Activated CD8-positive, alpha-beta memory T cell treated with anti-CD3 and anti-CD28 coated beads for 1 hour (primary cell): ENCODE results near the gene VPS16.

Source experiments
- DNase-seq, 2 donors: peaks; one replicate each; pipeline ENCODE4 v3.0.0-alpha.2; 2020; ENCODE audit warnings: low read depth in 1 of 2; ENCODE audit errors: extremely low read depth in 1 of 2

The VPS16 gene

DNA sequence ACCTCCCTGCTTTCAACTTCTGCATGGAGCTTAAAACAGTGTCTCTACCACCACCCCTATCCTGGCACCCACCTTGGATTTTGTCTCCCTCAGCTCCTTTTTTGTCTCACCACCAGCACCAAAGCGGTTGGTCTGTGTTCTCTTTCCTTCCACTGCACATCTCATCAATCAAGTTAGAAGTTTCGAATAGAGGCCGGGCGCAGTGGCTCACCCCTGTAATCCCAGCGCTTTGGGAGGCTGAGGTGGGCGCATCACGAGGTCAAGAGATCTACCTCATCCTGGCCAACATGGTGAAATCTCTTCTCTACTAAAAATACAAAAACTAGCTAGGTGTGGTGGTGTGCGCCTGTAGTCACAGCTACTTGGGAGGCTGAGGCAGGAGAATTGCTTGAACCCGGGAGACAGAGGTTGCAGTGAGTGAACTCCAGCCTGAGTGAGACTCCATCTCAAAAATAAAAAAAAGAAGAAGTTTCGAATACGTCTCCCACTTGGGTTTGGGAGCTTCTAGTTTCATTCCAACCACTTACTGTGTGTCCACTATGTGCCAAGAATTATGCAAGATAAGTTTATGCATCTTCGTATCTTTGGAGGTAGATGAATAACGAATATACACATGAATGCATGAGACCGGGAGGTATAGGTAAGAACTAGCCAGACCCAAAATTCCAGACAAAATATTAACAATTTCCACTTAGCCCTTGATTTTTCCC, 6.0 kb upstream of the VPS16 start:
- DNase-seq, result no peak

DNA sequence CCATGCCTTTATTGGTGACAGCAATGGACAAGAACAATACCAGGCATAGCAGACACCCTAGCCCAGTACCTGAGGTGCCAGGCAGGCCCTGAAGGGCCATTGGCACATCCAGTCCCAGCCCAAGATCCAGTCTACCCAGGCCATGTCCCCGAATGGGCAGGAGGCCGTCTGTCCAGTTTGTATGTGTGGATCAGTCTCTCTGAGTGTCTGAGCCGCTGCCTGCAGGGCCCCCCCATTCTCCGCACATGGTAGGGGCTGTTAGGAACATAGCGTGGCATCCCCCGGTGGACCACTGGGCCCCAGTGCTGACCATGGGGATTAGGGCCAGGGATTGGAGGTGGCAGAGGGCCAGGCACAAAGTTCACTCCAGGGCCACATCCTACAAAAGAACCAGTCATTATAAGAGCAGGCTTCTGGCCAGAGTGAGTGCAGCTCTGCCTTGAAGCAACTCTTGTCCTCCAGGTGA, 5.2 kb upstream of the VPS16 start:
- no peak for DNase-seq

DNA sequence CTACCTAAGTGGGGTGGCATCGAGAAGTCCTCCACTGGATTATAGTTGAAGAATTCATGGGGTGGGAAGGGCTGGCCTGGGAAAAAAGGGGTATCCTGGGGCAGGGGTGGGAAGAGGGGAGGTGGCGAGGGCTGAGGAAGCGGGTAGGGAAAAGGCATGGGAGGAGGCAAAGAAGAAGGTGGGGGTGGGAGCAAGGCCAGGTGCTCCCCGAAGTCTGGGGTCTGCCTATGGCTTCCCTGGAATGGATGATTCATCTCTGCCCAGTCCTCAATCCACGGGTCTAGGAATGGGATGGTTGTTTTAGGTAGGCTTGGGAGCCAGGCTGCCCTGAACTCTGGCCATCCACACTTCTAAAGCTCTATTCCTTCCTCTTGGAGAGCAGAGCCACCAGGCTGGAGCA, 4.5 kb upstream of the VPS16 start:
- no peak for DNase-seq

DNA sequence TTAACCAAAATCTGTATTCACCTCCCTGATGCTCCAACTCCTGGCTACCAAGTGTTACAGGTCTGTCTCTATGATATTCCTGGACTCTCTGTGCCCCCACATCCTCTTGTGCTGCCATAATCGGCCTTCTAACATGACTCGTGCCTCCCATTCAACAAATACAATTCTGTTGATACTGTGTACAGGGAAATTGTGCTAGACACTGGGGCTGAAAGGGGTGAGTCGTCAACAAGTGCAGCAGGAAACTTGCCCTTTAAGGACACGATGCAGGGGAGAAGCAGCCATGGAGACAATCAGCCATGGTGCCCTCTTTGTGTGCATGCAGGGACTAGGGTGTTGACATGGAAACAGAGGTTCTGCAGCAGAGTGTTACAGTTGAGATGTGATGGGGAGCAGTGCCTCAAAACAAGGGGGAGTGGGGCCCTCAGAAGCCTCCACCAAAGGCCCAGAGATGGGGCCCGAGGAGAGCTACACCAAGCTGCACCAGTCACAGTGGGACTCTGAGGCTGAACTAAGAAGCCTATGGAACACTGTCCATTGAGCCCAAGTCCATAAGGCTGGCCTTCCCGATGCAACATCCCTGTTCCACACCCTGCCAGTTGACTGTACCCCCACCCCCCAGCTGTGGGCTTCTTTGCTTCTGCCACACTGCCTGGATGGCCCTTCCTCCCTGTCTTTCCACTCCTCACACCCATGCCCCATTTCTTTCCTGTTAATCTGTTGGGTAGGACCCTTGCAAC, 3.2 kb upstream of the VPS16 start:
- DNase-seq, result no peak

DNA sequence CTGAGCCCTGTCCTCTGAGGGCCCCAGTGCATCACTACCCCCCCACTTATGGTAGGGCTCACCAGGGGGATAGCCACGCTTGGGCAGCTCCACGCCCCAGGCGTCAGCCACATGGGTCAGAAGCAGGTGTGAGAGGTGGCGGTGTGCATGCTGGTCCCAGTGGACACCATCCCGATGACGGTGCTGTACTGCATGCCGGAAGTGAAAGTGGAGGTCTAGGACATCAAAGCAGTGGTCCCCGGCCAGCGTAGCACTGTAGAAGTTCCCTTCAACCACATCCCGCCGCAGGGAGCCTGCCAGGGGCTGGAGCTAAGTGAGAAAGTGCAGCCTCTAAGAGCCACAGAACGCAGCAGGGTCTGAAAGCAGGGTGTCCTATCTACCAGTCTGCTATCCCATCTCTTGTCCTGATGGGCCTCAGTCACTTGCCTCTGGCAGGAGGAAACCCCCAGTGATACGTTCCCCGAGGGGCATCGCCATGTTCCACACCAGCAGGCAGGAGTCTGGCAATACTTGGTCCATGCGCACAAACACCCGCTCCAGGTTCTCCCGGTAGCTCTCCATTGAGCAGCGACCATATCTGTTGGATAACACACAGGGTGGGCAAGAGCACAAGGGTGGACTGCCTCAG, 2.3 kb upstream of the VPS16 start:
- no peak for DNase-seq

DNA sequence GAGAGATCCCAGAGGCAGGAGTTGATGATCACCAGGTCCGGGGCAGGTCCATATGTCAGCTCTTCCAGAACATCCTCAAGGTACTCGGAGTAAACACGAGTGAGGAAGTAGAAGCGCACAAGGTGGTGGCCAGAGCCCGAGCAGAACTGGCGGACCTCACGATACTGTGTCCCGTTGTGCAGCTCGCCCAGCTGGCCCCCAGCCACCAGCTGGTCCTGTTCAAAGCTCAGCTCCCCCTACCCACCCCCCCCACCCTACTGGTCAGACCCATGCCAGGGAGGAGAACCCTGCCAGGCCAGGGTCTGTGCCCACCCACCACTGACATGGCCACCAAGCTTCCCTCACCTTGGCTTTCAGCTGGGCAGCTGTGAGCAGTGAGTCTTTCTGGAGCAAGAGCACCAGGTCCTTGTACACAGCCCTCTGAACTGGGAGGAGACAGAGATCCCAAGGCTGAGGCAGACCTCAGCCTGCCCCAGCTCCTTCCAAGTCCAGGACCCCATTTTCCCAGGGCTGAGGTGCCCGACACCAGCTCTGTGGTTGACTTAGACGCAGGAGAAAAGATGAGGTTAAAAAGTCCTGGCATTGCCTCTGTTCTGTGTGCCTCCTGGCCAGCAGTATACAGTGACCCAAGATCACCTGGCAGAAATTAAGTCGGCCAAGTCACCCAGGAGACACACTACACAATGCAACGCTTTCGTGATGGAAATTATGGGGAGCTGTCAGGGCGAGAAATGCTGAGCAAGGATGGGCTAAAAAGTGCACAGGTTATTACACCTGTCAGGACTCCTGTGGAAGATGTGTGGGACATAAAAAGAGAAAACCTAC, 1.5 kb upstream of the VPS16 start:
- no peak for DNase-seq

DNA sequence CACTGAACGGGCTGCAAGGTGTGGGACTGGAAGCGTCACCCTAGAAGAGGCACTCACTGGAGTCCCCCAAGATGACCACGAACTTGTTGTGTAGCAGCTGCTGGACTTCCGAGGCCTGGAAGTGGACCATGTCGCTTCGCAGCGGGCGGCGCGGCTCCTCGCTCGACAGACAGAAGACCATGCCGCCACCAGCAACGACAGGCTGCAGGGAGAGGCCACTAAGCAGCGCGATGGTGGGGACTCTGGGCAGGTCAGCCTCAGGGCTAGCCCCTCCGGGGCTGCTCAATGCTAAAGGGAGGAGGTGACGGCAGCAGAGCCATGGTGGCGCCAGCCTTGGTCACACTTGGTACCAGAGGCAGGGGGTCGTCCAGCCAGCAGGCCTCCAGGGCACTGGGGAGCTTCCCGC, 810 bp upstream of the VPS16 start:
- no peak for DNase-seq

DNA sequence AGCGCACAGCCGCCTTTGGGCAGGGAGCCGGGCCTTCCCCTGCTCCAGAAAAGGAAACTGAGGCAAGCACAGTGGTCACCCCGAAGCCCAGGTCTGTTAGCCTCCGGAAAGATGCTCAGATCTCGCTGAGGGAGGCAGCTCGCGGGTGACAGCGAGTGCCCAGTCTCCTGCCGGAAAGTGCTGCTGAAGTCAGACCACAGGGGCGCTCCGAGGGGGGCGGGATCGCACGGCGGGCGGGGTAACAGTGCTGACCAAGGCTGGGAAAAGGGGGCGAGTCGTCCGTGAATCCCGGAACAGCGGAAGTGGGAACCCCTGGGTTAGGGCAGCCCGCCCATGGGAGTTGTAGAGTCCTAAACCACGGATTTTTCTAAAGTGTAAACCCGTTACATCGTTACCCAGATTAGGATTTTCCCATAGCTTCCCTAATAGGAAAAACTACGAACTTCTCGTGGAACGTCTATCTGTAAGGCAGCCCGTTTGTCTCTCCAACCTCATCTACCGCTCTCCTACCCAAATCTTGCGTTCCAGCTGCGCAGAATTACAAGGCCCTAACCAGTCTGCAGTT, 504 bp downstream of the VPS16 start:
- DNase-seq, result no peak

DNA sequence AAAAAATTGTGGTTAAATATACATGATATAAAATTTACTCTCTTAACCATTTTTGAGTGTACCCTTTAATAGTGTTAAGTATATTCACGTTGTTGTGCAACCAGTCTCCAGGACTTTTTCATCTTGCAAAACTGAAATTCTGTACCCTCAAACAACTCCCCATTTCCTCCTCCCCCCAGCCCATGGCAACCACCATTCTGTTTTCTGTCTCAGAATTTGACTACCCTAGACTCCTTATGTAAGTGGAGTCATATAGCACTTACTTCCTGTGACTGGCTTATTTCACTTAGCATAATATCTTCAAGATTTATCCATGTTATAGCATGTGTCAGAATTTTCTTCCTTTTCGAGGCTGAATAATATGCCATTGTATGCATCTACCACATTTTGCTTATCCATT, 5.1 kb downstream of the VPS16 start:
- no peak for DNase-seq

DNA sequence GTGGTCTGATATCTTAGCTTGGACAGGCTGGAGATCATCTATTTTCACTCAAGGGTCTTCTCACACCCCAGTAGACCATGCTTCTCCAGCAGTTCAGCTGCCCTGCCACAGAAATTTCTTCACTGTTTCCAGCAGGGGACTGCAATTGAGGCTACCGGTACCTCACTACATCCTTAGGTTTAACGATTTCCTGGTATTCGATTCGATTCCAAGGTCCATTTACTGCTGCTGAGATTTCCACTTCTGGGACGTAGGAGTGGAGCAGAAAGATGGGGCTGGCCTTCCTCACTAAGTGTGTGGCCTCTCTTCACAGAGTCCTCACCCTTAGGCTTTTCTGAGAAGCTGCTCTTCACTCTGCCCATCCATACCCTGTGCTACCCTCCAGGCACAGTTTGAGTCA, 6.2 kb downstream of the VPS16 start:
- DNase-seq, result no peak

DNA sequence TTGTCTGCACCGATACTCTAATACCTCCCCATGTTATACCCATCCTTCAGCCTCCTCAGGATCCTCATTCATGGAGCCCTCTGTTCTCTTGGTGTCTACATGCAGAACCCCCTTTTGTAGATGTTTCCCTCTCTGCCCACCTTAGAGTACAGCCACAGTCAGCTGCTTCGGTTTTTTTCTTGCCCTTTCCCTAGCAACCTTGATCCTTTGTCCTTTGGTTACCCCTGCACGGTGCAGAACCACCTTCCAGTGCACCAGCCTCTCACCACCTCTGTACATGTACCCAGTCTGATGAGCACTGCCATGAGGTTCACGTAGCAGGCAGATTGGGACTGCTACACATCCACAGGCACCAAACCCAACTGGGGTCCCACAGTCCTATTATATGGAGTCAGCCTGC, 7.3 kb downstream of the VPS16 start:
- no peak for DNase-seq

DNA sequence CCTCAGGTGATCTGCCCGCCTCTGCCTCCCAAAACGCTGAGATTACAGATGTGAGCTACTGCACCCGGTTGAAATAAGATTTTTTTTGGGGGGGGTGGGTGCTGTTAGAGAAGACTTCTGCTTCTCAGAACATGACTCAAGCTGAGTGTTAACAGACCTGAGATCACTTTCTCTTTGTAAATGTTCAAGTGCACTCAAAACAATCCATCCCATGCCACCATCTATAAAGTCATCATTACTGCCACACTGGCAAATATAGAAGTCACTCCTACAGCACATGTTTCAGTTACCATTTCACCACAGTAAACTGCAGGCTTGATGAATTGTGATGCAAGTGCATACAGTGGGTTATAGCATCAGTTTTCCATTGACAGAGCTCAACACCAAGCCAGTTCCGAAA, 9.0 kb downstream of the VPS16 start:
- DNase-seq, result no peak

DNA sequence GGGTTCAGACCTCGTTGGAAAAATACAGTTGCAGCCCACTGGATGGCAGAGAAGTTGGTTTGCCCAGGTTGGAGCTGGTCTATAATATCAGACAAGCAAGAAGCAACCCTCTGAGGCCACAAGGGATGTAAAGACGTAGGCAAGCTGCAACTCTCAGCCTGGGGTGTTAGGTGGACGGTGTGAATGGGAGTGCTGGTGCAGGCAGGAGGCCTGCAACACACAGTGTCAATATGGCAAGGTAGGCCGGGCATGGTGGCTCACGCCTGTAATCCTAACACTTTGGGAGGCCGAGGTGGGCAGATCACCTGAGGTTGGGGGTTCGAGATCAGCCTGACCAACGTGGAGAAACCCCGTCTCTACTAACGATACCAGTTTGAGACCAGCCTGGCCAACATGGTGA, 10.5 kb downstream of the VPS16 start:
- no peak for DNase-seq

DNA sequence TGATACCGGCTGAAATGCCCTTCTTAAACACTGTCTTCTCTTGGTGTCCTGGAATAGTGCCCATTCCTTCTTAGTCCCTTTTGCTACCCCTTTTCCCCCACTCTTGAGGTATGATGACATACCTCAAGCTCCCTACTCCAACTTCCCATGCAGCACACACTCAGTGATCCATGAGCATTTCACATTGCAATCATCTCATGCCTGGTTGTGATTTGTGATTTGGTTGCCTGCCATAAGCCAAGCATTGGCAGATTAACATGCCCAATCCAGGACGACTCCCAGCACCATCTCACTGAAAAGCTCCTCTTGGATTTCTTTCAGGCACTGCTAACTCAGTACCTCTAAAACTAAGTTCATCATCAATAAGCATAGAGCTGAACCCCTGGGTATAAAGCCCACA, 18.0 kb downstream of the VPS16 start:
- DNase-seq, result no peak

DNA sequence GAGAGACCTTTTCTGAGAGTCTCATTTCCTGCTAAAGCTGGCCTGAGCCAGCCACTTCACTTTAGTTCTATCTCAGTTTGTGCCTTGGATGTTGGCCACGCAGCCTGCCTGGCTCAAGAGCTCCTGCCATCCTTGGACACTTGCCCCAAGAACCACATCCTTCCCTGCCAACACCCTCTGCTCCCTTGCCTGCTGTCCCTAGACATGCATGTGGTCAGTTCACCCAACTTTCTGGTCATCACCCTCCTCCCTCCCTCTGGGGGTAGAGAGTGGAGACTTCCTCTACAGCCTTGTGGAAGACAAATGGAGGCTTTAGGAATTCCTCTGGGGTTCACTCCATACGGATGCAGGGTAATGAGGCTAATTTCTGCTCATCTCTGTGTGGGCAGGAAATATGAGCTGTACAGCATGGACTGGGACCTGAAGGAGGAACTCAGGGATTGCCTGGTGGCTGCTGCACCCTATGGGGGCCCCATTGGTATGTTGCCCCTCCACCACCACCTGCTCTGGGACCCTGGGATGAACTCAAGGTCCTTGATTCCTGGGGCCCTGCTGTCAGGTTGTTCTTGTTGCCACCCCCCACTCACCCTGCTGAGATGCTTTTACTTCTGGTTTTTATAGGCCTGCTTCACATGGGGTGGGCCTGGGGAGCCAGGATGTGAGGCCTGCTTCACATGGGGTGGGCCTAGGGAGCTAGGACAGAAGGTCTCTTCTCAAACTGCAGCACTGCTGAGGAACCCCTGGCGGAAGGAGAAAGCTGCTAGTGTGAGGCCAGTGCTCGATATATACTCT, 19.0 kb downstream of the VPS16 start:
- no peak for DNase-seq

DNA sequence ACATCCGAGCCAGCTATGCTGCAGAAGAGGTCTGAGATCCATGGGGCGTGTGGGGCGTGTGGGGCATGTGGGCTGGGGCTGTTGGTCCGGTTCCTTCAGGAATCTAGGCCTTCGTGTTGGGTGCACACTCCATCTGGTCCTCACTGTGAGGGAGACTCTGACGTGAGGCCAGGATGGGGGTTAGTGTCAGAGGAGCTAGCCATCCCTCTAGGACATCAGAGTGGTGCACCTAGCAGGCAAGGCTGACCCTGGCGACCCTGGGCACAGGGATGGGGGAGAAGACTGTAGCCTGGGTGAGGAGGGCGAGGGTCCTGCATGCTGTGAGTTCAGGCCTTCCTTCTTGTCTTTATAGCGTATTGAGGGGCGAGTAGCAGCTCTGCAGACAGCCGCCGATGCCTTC, 24.1 kb downstream of the VPS16 start:
- no peak for DNase-seq

DNA sequence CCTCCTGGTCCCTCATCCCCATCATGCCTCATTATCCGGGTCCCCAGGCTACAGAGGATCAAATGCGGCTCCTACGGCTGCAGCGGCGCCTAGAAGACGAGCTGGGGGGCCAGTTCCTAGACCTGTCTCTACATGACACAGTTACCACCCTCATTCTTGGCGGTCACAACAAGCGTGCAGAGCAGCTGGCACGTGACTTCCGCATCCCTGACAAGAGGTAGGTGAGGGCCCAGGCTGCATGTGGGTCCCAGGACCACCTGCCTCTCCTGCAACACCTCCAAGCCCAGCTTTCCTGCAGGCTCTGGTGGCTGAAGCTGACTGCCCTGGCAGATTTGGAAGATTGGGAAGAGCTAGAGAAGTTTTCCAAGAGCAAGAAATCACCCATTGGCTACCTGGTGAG, 24.6 kb downstream of the VPS16 start:
- no peak for DNase-seq

DNA sequence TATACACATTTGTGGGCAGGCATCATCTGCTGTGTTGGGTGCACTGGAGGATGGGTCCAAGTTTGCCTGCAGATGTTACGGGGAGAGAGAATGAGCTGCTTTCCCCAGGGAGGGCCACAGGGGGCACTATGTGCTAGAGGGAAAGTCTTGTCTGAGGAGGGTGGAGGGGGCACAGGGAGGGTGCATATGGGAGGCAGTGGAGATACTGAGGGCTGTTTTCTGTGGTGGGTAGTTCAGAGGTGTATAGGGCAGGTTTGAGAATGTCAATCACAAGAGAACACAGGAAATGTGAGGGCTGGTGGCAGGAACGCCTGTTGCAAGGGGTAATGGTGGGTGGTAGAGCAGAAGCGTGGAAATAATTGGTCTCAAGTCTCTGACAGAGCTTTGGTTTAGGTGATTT, 25.1 kb downstream of the VPS16 start:
- DNase-seq, result peak in 1 of 2 donors; percentile 20

DNA sequence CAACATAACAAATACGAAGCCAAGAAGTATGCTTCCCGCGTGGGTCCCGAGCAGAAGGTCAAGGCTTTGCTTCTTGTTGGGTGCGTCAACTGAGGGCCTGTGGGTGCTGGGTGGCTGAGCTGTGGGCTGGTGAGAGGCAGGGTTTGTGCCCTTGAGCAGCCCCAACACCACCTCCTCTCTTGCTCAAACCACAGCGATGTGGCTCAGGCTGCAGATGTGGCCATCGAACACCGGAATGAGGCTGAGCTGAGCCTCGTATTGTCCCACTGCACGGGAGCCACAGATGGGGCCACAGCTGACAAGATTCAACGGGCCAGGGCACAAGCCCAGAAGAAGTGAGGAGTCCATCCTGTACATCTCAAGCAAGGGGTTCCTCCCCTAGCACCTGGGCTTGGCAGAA, 25.7 kb downstream of the VPS16 start:
- no peak for DNase-seq
